ENCODE measurements around the gene OPCML. TPM values are rescaled to one million over a fixed set of nuclear protein-coding genes. Genes with fewer than 3 reads are reported as not detected.

The OPCML gene
- total RNA-seq, 4 donors from 2014 or later, result not detected

- Histone ChIP-seq H3K9me3 (no peaks in the 10 kb centered on the region), H3K36me3 (no peaks in the 10 kb centered on the region), H3K4me1 (no peaks in the 10 kb centered on the region), H3K4me3 (no peak overlapping the region), H3K27ac (no peak overlapping the region), H3K27me3 (no peaks in the 10 kb centered on the region)
- 40 to 66% methylated on average over 1 to 2 of the region's 2 CpGs for WGBS, 2 donors (ENCODE audit: low coverage in 1 of 2)
- TF ChIP-seq CTCF (IDR thresholded peaks at IDR 0.05) (no peak), POLR2AphosphoS5 (IDR thresholded peaks at IDR 0.05) (no peak)
- no peak for DNase-seq
- in situ Hi-C loops (cut with MboI; ENCODE audit: low pct_ligation_motif_present in 1 of 4, low pct_unique_long_range_greater_than_20kb in 1 of 4, low sequenced_read_pairs in 3 of 4) (no loop called here), intact Hi-C loops (cut with DNase I; ENCODE audit: low total_unique reads) (no loop called here)
Measured at GRCh38 chr11:132848336-132848735, 684.0 kb downstream of the OPCML start.

DNA sequence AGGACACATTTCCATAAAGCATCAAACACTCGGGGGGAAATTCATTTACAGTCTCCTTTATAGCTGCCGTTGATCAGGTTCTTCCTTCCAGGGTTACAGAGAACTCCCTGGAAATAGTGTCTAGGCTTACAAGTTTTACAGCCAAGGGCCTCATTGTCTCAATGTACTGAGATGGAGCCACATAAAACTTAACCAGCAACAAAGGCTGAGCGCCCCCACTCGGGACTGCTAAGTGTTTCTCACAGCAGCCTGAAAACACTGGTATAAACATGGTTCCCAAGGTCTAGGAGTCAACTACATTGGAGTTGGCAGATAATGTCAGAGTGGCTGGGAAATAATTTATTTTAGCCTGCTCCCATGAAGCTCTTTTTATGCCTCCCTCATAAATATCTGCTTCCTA is 686.2 kb downstream of the OPCML start:
- no peaks in the 10 kb centered on the region for H3K36me3 ChIP-seq
- in situ Hi-C loops (cut with MboI; ENCODE audit: low pct_ligation_motif_present in 1 of 4, low pct_unique_long_range_greater_than_20kb in 1 of 4, low sequenced_read_pairs in 3 of 4), result no loop called here

DNA sequence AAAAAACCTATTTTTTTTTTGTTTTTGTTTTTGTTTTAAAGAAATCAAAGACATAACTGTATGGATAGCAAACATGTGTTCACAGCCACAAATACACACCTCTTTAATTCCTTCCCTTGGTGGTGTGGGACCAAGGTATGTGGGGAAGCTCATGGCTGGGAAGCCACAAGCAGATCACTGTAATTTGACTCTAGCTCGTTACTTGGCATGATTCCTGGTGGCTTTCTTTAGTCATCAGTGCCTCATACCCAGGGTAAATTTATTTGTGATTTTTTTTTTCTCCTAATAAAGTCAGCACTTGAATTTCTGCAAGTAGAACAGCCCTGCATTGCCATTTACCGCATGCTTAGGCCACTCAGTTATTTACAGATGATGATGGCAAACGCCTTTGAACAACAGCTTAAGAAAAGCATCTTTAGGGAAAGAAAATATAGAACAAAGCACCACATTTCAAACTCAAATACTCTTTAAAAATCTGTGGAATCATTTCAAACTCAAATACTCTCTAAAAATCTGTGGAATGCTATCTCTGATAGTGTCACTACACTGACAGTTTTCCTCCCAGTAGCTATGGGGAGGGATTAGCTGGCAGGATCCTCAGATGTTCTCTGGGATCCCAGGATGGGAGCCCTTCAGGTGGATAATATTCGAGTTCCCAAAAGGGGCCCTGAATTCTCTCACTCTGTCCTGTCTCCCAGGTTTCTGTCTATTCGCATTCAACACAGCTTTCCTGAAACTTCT is 687.2 kb downstream of the OPCML start:
- Histone ChIP-seq H3K36me3 (no peaks in the 10 kb centered on the region), H3K27ac (no peak overlapping the region), H3K4me3 (no peak overlapping the region), H3K4me1 (no peaks in the 10 kb centered on the region), H3K27me3 (no peaks in the 10 kb centered on the region), H3K9me3 (no peaks in the 10 kb centered on the region)
- TF ChIP-seq CTCF (IDR thresholded peaks at IDR 0.05) (no peak), POLR2A (IDR thresholded peaks at IDR 0.05) (no peak), POLR2AphosphoS5 (IDR thresholded peaks at IDR 0.05) (no peak), EP300 (IDR thresholded peaks at IDR 0.05; ENCODE audit: low read depth) (no peak)
- in situ Hi-C loops (cut with MboI; ENCODE audit: low pct_ligation_motif_present in 1 of 4, low pct_unique_long_range_greater_than_20kb in 1 of 4, low sequenced_read_pairs in 3 of 4), result no loop called here
- 59 to 83% methylated on average over 4 to 5 of the region's 5 CpGs for WGBS, 2 donors (ENCODE audit: low coverage in 1 of 2)
- no peak for DNase-seq
- intact Hi-C loops (cut with DNase I; ENCODE audit: low total_unique reads), result no loop called here

More for the DNA sequence above, 686.2 kb downstream of the OPCML start:
- no peak for DNase-seq
- no peaks in the 10 kb centered on the region for H3K4me1 ChIP-seq
- no peak overlapping the region for H3K27ac ChIP-seq
- no peak overlapping the region for H3K4me3 ChIP-seq
- intact Hi-C loops (cut with DNase I; ENCODE audit: low total_unique reads), result no loop called here
- no peaks in the 10 kb centered on the region for H3K9me3 ChIP-seq
- TF ChIP-seq POLR2A (IDR thresholded peaks at IDR 0.05) (no peak), CTCF (IDR thresholded peaks at IDR 0.05) (no peak), EP300 (IDR thresholded peaks at IDR 0.05; ENCODE audit: low read depth) (no peak), POLR2AphosphoS5 (IDR thresholded peaks at IDR 0.05) (no peak)
- WGBS, 2 donors (ENCODE audit: low coverage in 1 of 2), result 20 to 45% methylated on average over 2 to 4 of the region's 4 CpGs
- H3K27me3 ChIP-seq, result no peaks in the 10 kb centered on the region

DNA sequence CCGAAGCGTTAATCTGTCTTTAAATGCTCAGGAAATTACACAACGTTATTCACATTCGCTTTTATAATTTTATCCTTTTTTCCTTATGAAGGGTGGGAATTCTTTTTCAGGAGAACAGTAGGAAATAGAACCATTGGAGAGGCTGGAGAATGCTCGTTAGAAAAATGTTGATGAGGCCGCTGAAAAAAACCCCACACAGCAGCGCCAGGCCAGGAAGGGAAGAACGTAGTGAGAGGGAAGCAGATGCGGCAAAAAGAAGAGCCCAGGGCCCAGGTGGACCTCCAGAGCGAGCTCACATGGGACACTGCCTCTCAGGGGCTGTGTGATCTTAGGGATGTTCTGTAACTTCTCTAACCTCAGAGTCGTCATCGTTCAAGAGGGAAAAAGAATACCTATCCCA is 691.6 kb downstream of the OPCML start:
- TF ChIP-seq CTCF (IDR thresholded peaks at IDR 0.05) (no peak), POLR2AphosphoS5 (IDR thresholded peaks at IDR 0.05) (no peak), POLR2A (IDR thresholded peaks at IDR 0.05) (no peak), EP300 (IDR thresholded peaks at IDR 0.05; ENCODE audit: low read depth) (no peak)
- H3K27me3 ChIP-seq, result no peaks in the 10 kb centered on the region
- intact Hi-C loops (cut with DNase I; ENCODE audit: low total_unique reads), result no loop called here
- H3K36me3 ChIP-seq, result no peaks in the 10 kb centered on the region
- in situ Hi-C loops (cut with MboI; ENCODE audit: low pct_ligation_motif_present in 1 of 4, low pct_unique_long_range_greater_than_20kb in 1 of 4, low sequenced_read_pairs in 3 of 4), result no loop called here
- H3K4me1 ChIP-seq, result no peaks in the 10 kb centered on the region
- no peak overlapping the region for H3K27ac ChIP-seq
- H3K9me3 ChIP-seq, result no peaks in the 10 kb centered on the region
- no peak overlapping the region for H3K4me3 ChIP-seq
- DNase-seq, result no peak
- 84 to 87% methylated on average over 8 to 12 of the region's 12 CpGs for WGBS, 2 donors (ENCODE audit: low coverage in 1 of 2)

All from transverse colon (tissue), 4 donors.